Right lobe of liver (tissue), 4 donors: Measurements from ENCODE around the gene MAT2A.

Experiments used
- CTCF ChIP-seq, 4 donors: fragments of 200-600 bp in 3 of 4; fragments of 450-650 bp in 1 of 4; IDR thresholded peaks; one replicate each; pipeline versions ENCODE4 v1.5.1 to v1.8.0; 2016 to 2022; ENCODE audit warnings: antibody characterized with exemption in 4 of 4, mild to moderate bottlenecking in 2 of 4
- POLR2A ChIP-seq: fragments of 450-650 bp; IDR thresholded peaks from one replicate; pipeline ENCODE4 v1.6.1; 2017; ENCODE audit warnings: antibody characterized with exemption, mild to moderate bottlenecking
- donor health status: DM: no; HTN: no; CAD: no.
- donor health status: DM: no; HTN: no; CAD: no.
- donor health status: DM: no; HTN: yes; CAD: no.

- no peak for TF ChIP-seq POLR2A
- TF ChIP-seq CTCF (IDR thresholded peaks at IDR 0.05) = no peak
Observed at GRCh38 chr2:85541753-85542457, 2.9 kb downstream of the MAT2A start.
